ENCODE data around the gene UPK2. TPM values are rescaled to one million over a fixed set of nuclear protein-coding genes. Genes with fewer than 3 reads are reported as not detected.
"Not testable (repeated sequence)": the region's sequence is repeated elsewhere in the genome, so short reads cannot be mapped to it uniquely, and the experiment has no call there.

UPK2 gene
- total and polyA plus RNA-seq, 2 experiments from 2014 or later: 0.89 to 1.4 TPM

DNA sequence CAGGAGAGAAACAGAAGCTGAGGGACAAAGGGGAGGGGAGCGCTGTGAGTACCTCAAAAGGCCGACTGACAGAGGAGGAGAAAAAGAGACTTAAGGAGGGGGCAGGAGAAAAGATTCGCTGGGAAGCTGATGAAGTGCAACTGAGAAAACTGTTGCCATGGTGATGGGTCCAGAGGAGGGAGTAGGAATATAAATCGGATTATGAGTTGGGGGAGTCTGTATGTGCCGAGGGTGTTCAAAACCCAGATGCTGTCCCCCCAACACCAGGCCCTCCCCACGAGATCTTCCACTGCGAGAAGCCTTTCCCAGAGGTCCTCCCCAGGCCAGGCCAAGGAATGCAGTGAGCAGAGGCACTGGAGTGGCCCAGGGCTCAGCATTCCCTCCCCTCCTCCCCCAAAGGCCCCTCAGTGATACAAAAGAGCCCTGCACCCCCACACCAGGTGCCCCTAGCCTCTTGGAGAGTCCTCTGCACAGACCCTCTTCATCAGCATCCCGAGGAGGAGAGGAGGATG lies 16.6 kb upstream of the UPK2 start:
- Histone ChIP-seq H3K36me3 (no peaks in the 10 kb centered on the region), H3K4me3 (no peak overlapping the region)

DNA sequence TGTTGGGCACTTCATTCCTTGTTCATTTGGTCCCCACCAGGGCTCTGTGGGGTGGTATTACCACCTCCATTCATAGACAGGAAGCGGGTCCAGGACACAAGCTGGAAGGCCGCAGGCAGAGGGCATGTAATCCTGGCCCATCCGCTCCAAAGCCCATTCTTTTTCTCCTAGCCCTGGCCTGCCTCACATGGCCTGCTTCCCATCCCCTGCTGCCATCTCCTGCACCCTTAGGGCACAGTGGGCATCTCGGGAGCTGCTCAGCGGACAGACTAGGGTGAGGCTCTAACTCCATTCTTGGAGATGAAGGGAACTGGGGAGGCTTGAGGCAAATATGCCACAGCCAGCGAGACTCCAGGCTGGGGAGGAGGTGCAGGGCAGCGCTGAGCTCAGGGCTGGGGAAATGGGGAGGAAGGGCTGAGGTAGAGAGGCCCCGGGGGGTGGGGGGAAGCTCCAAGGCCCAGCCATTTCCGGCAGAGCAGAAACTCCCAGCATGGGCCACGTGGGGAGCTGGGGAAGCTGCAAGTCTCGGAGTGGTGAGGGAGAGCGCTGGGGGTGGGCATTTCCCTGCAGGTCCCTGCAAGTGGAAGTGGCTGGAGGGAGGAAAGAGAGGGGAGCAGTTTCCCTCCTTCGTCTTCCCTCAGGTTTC lies 16.0 kb upstream of the UPK2 start:
- no peaks in the 10 kb centered on the region for H3K9me3 ChIP-seq (ENCODE audit: low read depth)
- H3K36me3 ChIP-seq: no peaks in the 10 kb centered on the region
- TF ChIP-seq, protein P1, sequence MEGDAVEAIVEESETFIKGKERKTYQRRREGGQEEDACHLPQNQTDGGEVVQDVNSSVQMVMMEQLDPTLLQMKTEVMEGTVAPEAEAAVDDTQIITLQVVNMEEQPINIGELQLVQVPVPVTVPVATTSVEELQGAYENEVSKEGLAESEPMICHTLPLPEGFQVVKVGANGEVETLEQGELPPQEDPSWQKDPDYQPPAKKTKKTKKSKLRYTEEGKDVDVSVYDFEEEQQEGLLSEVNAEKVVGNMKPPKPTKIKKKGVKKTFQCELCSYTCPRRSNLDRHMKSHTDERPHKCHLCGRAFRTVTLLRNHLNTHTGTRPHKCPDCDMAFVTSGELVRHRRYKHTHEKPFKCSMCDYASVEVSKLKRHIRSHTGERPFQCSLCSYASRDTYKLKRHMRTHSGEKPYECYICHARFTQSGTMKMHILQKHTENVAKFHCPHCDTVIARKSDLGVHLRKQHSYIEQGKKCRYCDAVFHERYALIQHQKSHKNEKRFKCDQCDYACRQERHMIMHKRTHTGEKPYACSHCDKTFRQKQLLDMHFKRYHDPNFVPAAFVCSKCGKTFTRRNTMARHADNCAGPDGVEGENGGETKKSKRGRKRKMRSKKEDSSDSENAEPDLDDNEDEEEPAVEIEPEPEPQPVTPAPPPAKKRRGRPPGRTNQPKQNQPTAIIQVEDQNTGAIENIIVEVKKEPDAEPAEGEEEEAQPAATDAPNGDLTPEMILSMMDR (IDR thresholded peaks at IDR 0.05; ENCODE audit: low read depth, low read length): no peak
- DNase-seq (ENCODE audit: low read depth in 1 of 2, low spot score in 1 of 2): peak in 1 of 2 donors; percentile 65
- H3K4me3 ChIP-seq: no peak overlapping the region
- no peaks in the 10 kb centered on the region for H3K4me1 ChIP-seq (ENCODE audit: low read depth)
- no peak overlapping the region for H3K27ac ChIP-seq
- H3K27me3 ChIP-seq: no peaks in the 10 kb centered on the region

More for the DNA sequence above, 16.6 kb upstream of the UPK2 start:
- no peaks in the 10 kb centered on the region for H3K4me1 ChIP-seq (ENCODE audit: low read depth)
- no peak for DNase-seq (ENCODE audit: low read depth in 1 of 2, low spot score in 1 of 2)
- no peaks in the 10 kb centered on the region for H3K27me3 ChIP-seq
- TF ChIP-seq, protein P1 (IDR thresholded peaks at IDR 0.05; ENCODE audit: low read depth, low read length): no peak
- H3K27ac ChIP-seq: no peak overlapping the region
- H3K9me3 ChIP-seq (ENCODE audit: low read depth): no peaks in the 10 kb centered on the region

DNA sequence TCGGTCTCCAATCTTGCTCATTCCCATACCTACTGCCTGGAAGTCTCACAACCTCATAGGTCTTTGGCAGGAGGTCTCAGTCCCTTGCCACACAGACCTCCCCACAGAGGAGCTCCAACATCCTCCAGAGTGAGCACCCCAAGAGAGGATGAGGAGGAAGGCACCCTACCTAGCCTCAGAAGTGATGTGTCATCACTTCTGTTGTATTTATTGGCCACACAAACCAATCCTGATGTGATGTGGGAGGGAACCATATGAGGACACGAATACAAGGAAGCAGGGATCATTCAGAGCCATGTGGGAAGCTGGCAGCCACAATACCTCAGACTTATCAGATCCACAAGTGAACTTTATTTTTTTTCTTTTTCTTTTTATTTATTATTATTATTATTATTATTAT lies 9.0 kb upstream of the UPK2 start:
- no peak for DNase-seq (ENCODE audit: low read depth in 1 of 2, low spot score in 1 of 2)
- H3K27ac ChIP-seq: no peak overlapping the region
- H3K4me1 ChIP-seq (ENCODE audit: low read depth): no peaks in the 10 kb centered on the region
- no peak overlapping the region for H3K4me3 ChIP-seq
- H3K27me3 ChIP-seq: peaks cover 2% of the 10 kb centered on the region
- TF ChIP-seq, protein P1 (IDR thresholded peaks at IDR 0.05; ENCODE audit: low read depth, low read length): no peak
- H3K36me3 ChIP-seq: no peaks in the 10 kb centered on the region
- H3K9me3 ChIP-seq (ENCODE audit: low read depth): no peaks in the 10 kb centered on the region

DNA sequence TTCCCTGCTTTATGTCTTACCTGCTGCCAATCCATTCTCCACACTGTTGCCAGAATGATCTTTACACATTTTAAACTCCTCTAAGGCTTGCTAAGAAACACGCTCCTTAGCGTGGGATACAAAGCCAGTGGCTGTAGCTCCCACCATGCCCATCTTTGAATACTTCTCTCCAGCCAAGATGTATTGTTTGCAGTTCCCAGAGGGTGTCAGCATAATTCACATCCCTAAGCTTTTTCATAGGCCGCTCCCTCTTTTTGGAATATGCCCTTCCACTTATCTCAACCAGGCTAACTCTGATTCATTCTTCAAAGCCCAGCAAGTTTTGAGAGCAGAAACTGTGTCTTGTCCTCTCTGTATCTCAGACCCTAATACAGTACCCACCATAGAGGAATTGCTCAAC lies 8.1 kb upstream of the UPK2 start:
- TF ChIP-seq, protein P1 (IDR thresholded peaks at IDR 0.05; ENCODE audit: low read depth, low read length): no peak
- no peak overlapping the region for H3K27ac ChIP-seq
- H3K9me3 ChIP-seq (ENCODE audit: low read depth): no peaks in the 10 kb centered on the region
- no peak overlapping the region for H3K4me3 ChIP-seq
- H3K36me3 ChIP-seq: no peaks in the 10 kb centered on the region
- H3K4me1 ChIP-seq (ENCODE audit: low read depth): no peaks in the 10 kb centered on the region
- H3K27me3 ChIP-seq: peaks cover 3% of the 10 kb centered on the region
- no peak for DNase-seq (ENCODE audit: low read depth in 1 of 2, low spot score in 1 of 2)

DNA sequence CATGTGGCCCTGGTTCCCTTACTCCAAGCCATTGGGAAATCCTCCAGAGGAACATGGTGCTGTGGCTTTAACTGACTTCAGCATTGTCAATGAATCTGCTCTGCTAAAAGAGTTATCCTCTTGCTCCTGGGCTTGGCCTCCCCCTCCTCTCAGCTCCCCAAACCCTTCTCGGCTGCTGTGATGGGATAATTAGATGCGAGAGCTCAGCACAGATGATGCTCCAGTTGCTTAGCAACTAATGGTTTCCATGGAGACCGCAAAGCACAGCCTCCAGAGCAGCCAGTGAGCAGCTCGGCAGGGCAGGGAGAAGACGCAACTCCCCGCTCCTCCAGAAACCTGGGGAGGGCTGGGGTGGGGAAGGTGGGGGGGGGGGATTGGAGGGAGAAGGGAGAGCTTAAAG lies 2.8 kb upstream of the UPK2 start:
- no peak overlapping the region for H3K27ac ChIP-seq
- TF ChIP-seq, protein P1 (IDR thresholded peaks at IDR 0.05; ENCODE audit: low read depth, low read length): no peak
- no peaks in the 10 kb centered on the region for H3K9me3 ChIP-seq (ENCODE audit: low read depth)
- H3K4me3 ChIP-seq: no peak overlapping the region
- H3K4me1 ChIP-seq (ENCODE audit: low read depth): no peaks in the 10 kb centered on the region
- peaks cover 13% of the 10 kb centered on the region for H3K27me3 ChIP-seq
- H3K36me3 ChIP-seq: no peaks in the 10 kb centered on the region
- peak in 1 of 2 donors; percentile 23 for DNase-seq (ENCODE audit: low read depth in 1 of 2, low spot score in 1 of 2)

DNA sequence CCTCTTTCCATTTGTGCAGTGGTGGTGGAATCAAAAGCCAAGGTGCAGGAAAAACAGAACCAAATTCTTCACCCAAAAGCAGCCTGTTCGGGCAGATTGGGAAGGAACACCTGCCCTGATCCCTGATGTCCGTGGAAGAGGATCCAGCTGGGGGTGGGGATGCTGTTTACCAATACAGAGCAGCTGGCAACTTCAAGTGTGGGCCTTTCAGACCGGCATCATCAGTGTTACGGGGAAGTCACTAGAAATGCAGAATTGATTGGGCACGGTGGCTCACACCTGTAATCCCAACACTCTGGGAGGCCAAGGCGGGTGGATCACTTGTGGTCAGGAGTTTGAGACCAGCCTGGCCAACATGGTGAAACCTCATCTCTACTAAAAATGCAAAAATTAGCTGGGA lies 2.1 kb upstream of the UPK2 start:
- peaks cover 13% of the 10 kb centered on the region for H3K27me3 ChIP-seq
- not testable (repeated sequence) for H3K36me3 ChIP-seq; H3K9me3 ChIP-seq (ENCODE audit: low read depth); H3K4me1 ChIP-seq (ENCODE audit: low read depth); H3K27ac ChIP-seq; DNase-seq (ENCODE audit: low read depth in 1 of 2, low spot score in 1 of 2); H3K4me3 ChIP-seq

Measured in cardiac muscle cell (in vitro differentiated cells and primary cell).